Bronchial epithelial cell (primary cell): ENCODE data around the gene IL24. TPM values are rescaled to one million over a fixed set of nuclear protein-coding genes. Genes with fewer than 3 reads are reported as not detected.

Experiments used
- DNase-seq: peaks from one replicate; pipeline ENCODE4 v3.0.0-alpha.2; 2010; ENCODE audit warnings: low read depth
- FAIRE-seq: peaks from 2 replicates; lab custom pipeline; 2011; peaks lifted over from hg19 to GRCh38; lab: Jason Lieb, UNC
- H3K27me3 ChIP-seq: 2 replicates; pipeline ENCODE4 v1.5.1; 2011; ENCODE audit warnings: low read length; ENCODE audit not compliant: control insufficient read depth, insufficient read depth
- H3K36me3 ChIP-seq: 2 replicates; pipeline ENCODE4 v1.5.1; 2011; ENCODE audit warnings: low read length; ENCODE audit not compliant: control insufficient read depth, insufficient read depth
- H3K4me3 ChIP-seq: 2 replicates; pipeline ENCODE4 v1.5.1; 2011; ENCODE audit warnings: mild to moderate bottlenecking, low read depth, low read length, control low read depth
- total RNA-seq: library from RNA; depleted of rRNA; stranded (reverse); fragments of >200 nt; gene quantifications from 2 replicates; pipeline ENCODE4 v1.2.1, GENCODE V29; 2014
- TF ChIP-seq, protein P1 (sequence below): IDR thresholded peaks from 2 replicates; pipeline ENCODE4 v1.5.1; 2011; ENCODE audit warnings: mild to moderate bottlenecking, moderate library complexity, low read length, control low read depth, inconsistent platforms; ENCODE audit not compliant: insufficient read depth, severe bottlenecking

IL24 gene
- total RNA-seq, 1 donor from 2014 or later = 0.26 TPM

- DNase-seq = no peak
- FAIRE-seq = no peak
- Histone ChIP-seq H3K4me3 (no peak overlapping the region), H3K27me3 (no peaks in the 10 kb centered on the region), H3K36me3 (peaks cover 1% of the 10 kb centered on the region)
- TF ChIP-seq, protein P1, sequence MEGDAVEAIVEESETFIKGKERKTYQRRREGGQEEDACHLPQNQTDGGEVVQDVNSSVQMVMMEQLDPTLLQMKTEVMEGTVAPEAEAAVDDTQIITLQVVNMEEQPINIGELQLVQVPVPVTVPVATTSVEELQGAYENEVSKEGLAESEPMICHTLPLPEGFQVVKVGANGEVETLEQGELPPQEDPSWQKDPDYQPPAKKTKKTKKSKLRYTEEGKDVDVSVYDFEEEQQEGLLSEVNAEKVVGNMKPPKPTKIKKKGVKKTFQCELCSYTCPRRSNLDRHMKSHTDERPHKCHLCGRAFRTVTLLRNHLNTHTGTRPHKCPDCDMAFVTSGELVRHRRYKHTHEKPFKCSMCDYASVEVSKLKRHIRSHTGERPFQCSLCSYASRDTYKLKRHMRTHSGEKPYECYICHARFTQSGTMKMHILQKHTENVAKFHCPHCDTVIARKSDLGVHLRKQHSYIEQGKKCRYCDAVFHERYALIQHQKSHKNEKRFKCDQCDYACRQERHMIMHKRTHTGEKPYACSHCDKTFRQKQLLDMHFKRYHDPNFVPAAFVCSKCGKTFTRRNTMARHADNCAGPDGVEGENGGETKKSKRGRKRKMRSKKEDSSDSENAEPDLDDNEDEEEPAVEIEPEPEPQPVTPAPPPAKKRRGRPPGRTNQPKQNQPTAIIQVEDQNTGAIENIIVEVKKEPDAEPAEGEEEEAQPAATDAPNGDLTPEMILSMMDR = no peak
Measured at GRCh38 chr1:206899717-206900116, 2.5 kb downstream of the IL24 start.

DNA sequence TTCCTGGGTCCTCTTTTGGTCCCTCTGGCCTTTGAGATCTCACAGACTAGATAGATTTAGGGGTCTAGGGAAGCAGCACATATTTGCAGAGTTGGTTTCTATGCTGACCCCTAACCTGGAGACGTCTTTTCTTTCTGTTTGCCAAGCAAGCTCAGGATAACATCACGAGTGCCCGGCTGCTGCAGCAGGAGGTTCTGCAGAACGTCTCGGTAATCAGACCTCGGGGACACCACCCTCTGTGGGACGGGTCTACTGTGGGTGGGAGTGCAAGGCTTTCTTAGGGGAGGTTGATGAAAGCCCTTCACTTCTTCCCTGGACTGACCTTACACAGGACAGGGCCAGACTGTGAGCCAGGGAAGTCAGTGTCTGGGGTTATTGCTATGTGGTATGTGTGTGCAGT lies 2.9 kb downstream of the IL24 start:
- peaks cover 1% of the 10 kb centered on the region for H3K36me3 ChIP-seq
- H3K27me3 ChIP-seq = no peaks in the 10 kb centered on the region
- TF ChIP-seq, protein P1 = no peak
- DNase-seq = no peak
- no peak for FAIRE-seq
- no peak overlapping the region for H3K4me3 ChIP-seq

DNA sequence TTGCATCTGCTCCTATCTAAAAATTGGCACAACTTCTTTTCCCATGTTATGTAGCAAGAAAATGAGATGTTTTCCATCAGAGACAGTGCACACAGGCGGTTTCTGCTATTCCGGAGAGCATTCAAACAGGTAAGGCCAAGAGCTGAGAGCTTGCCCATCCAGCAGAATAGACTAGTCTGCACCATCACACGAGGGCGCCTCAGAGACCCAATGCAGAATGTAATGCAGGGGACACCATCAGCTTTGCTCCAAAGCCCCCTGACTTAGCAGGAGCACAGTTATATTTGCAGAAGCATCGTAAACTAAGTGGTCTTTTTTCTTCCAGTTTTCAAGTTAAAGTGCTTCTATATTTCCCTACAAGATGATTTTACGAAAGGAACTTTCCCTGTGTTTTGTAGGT lies 4.7 kb downstream of the IL24 start:
- Histone ChIP-seq H3K4me3 (no peak overlapping the region), H3K27me3 (no peaks in the 10 kb centered on the region), H3K36me3 (peaks cover 1% of the 10 kb centered on the region)
- no peak for FAIRE-seq
- TF ChIP-seq, protein P1 = no peak
- DNase-seq = no peak

- TF ChIP-seq, protein P1 = no peak
Measured at GRCh38 chr1:206902702-206903101, 5.5 kb downstream of the IL24 start.

DNA sequence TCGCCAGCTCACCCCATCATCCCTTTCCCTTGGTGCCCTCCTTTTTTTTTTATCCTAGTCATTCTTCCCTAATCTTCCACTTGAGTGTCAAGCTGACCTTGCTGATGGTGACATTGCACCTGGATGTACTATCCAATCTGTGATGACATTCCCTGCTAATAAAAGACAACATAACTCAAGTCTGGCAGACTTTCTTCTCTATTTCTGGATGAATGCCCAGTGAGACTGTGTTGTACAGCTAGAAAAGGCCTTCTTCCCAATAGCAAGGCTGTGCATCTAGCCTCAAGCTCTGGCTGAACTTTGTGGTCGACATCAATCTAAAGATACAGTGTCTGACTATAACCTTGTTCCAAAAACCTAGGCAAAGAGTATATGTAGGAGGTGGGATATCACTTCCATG lies 6.4 kb downstream of the IL24 start:
- DNase-seq (no peak), FAIRE-seq (no peak)
- Histone ChIP-seq H3K27me3 (no peaks in the 10 kb centered on the region), H3K36me3 (peaks cover 1% of the 10 kb centered on the region), H3K4me3 (no peak overlapping the region)
- TF ChIP-seq, protein P1 = no peak

More at GRCh38 chr1:206902702-206903101, 5.5 kb downstream of the IL24 start:
- H3K4me3 ChIP-seq = no peak overlapping the region
- FAIRE-seq = no peak
- H3K36me3 ChIP-seq = peaks cover 1% of the 10 kb centered on the region
- DNase-seq = no peak
- no peaks in the 10 kb centered on the region for H3K27me3 ChIP-seq
